K562 (cell line): ENCODE results near the gene CREB3L2. TPM values are rescaled to one million over a fixed set of nuclear protein-coding genes. Genes with fewer than 3 reads are reported as not detected.

Experiments used
- ATAC-seq: fragments of 200-7000 bp; cut with Tn5 transposase; 3 replicates; pipeline ENCODE4 v1.9.1; 2020; ENCODE audit warnings: moderate library complexity
- BruUV-seq: library from RNA; stranded (reverse); fragments of 400-500 nt; replicated peaks from 2 replicates; lab custom pipeline; 2021; lab: Mats Ljungman, UMichigan
- CTCF ChIA-PET: fragments of 300-600 bp; formaldehyde crosslinking; extraction: SDS; loops from one replicate; lab custom pipeline; 2021; ENCODE audit warnings: low intra/inter-chr PET ratio; lab: Yijun Ruan, JAX
- POLR2A ChIA-PET: fragments of 300-600, 350-650 bp; sonication (Branson Sonifier 250); formaldehyde crosslinking; extraction: SDS; loops from one replicate; lab custom pipeline; 2021; ENCODE audit warnings: antibody characterized with exemption, inconsistent platforms; lab: Yijun Ruan, JAX
- DNase-seq, 4 experiments: peaks; one replicate each; pipeline versions ENCODE4 v3.0.0 to v3.0.0-alpha.2; 2011 to 2018; ENCODE audit warnings: low spot score in 3 of 4, mixed read lengths in 3 of 4; ENCODE audit errors: extremely low read depth in 1 of 4
- FAIRE-seq: peaks from 2 replicates; lab custom pipeline; 2011; peaks lifted over from hg19 to GRCh38; lab: Jason Lieb, UNC
- H2AFZ ChIP-seq: 2 replicates; pipeline ENCODE4 v1.6.0; 2011; ENCODE audit warnings: low read depth, low read length, control low read depth, inconsistent platforms
- H3K27ac ChIP-seq: fragments of 200-600 bp; 3 replicates; pipeline ENCODE4 v1.8.0; 2011; ENCODE audit warnings: low read depth, mild to moderate bottlenecking, control low read depth, inconsistent platforms, low read length, moderate library complexity, mixed read lengths; ENCODE audit errors: extremely low read depth
- H3K27me3 ChIP-seq, 2 experiments: fragments of 300-600 bp in 1 of 2; 2 replicates in 1 of 2; 3 replicates in 1 of 2; pipeline versions ENCODE4 v1.6.0 to v1.8.0; 2011; ENCODE audit warnings: inconsistent platforms in 2 of 2, low read length in 2 of 2, mild to moderate bottlenecking in 1 of 2, mixed read lengths in 1 of 2, moderate library complexity in 1 of 2; ENCODE audit not compliant: control insufficient read depth in 2 of 2, insufficient read depth in 2 of 2
- H3K36me3 ChIP-seq: fragments of 300-600 bp; 3 replicates; pipeline ENCODE4 v1.8.0; 2011; ENCODE audit warnings: mild to moderate bottlenecking, low read length, inconsistent platforms; ENCODE audit not compliant: control insufficient read depth, insufficient read depth
- H3K4me1 ChIP-seq, 2 experiments: fragments of 200-600 bp in 1 of 2; replicated peaks in 1 of 2; 2 replicates in 1 of 2; 3 replicates in 1 of 2; pipeline versions ENCODE4 v1.5.1 to v1.8.0; 2011; ENCODE audit warnings: inconsistent platforms in 2 of 2, low read length in 2 of 2, mild to moderate bottlenecking in 1 of 2, mixed read lengths in 1 of 2, moderate library complexity in 1 of 2; ENCODE audit not compliant: control insufficient read depth in 2 of 2, insufficient read depth in 2 of 2
- H3K4me2 ChIP-seq: 2 replicates; pipeline ENCODE4 v1.6.1; 2011; ENCODE audit warnings: low read length, control low read depth, inconsistent platforms, mixed read lengths; ENCODE audit not compliant: insufficient read depth
- H3K4me3 ChIP-seq: fragments of 200-600 bp; sonication (generic), shearing (Covaris generic); 2 replicates; pipeline ENCODE4 v1.5.1; 2016; ENCODE audit warnings: control low read depth, inconsistent platforms
- H3K79me2 ChIP-seq: fragments of 200-600 bp; 3 replicates; pipeline ENCODE4 v1.8.0; 2011; ENCODE audit warnings: low read length, inconsistent platforms; ENCODE audit not compliant: control insufficient read depth, insufficient read depth
- H3K9ac ChIP-seq, 2 experiments: 2 replicates each; pipeline versions ENCODE4 v1.6.0 to v1.6.1; 2011; ENCODE audit warnings: low read depth in 2 of 2, low read length in 2 of 2, control low read depth in 1 of 2, inconsistent platforms in 1 of 2, mild to moderate bottlenecking in 1 of 2, mixed read lengths in 1 of 2; ENCODE audit not compliant: insufficient read depth in 1 of 2
- H3K9me1 ChIP-seq: one replicate; pipeline ENCODE4 v1.6.0; 2011; ENCODE audit warnings: inconsistent platforms, mild to moderate bottlenecking, low read length, moderate library complexity; ENCODE audit not compliant: control insufficient read depth, insufficient read depth
- H3K9me3 ChIP-seq: replicated peaks from 2 replicates; pipeline ENCODE4 v1.5.1; 2011; ENCODE audit warnings: low read depth, low read length, inconsistent platforms; ENCODE audit not compliant: control insufficient read depth, insufficient read depth
- H4K20me1 ChIP-seq: replicated peaks from 2 replicates; pipeline ENCODE4 v1.6.1; 2011; ENCODE audit warnings: low read length, inconsistent platforms, mixed read lengths; ENCODE audit not compliant: control insufficient read depth, insufficient read depth
- CEBPB ChIP-seq: fragments of 450-650 bp; IDR thresholded peaks from 2 replicates; pipeline ENCODE4 v1.6.1; 2016; ENCODE audit warnings: missing genetic modification characterization, missing compliant biosample characterization
- CHCHD3 ChIP-seq: fragments of 250-450 bp; sonication (Bioruptor Pico); IDR thresholded peaks from 2 replicates; pipeline ENCODE4 v2.1.2; 2022; ENCODE audit warnings: mild to moderate bottlenecking
- ELF2 ChIP-seq: fragments of 250-450 bp; sonication (Bioruptor Pico); IDR thresholded peaks from 2 replicates; pipeline ENCODE4 v1.5.0; 2021; ENCODE audit warnings: mild to moderate bottlenecking
- GATAD2B ChIP-seq: fragments of 450-650 bp; IDR thresholded peaks from 2 replicates; pipeline ENCODE4 v1.6.1; 2017; ENCODE audit warnings: mild to moderate bottlenecking, borderline replicate concordance
- HES1 ChIP-seq: fragments of 450-650 bp; IDR thresholded peaks from 2 replicates; pipeline ENCODE4 v1.6.1; 2016; ENCODE audit warnings: low read depth, mild to moderate bottlenecking, moderate library complexity
- NCOA4 ChIP-seq: fragments of 450-650 bp; IDR thresholded peaks from 2 replicates; pipeline ENCODE4 v1.6.1; 2018; ENCODE audit warnings: mild to moderate bottlenecking; ENCODE audit not compliant: partially characterized antibody
- ZFP91 ChIP-seq: sonication (generic); formaldehyde crosslinking; IDR thresholded peaks from 2 replicates; pipeline ENCODE4 v1.8.0; 2022; ENCODE audit warnings: mild to moderate bottlenecking, missing genetic modification reagents
- WGBS: fragments of 100-300 bp; shearing (Covaris generic); methylation state at CpG from one replicate; pipeline ENCODE4 v1.1.6; 2016; ENCODE audit warnings: low coverage, mixed read lengths; ENCODE audit not compliant: insufficient coverage; ENCODE audit errors: missing lambda C conversion rate; 5-methylcytosine and 5-hydroxymethylcytosine counted together
- in situ Hi-C: fragments of 300-500 bp; cut with MboI; formaldehyde crosslinking; loops from 4 replicates; pipeline ENCODE4 v1.15.0; 2018; ENCODE audit warnings: inconsistent platforms, mixed read lengths
- intact Hi-C: fragments of 100-400 bp; cut with micrococcal nuclease; formaldehyde crosslinking; loops from 2 replicates; pipeline ENCODE4 v1.14.2; 2022
- polyA plus RNA-seq, 8 experiments: library from polyadenylated mRNA; depleted of rRNA in 4 of 8; stranded (reverse) in 5 of 8; unstranded in 3 of 8; fragments of >200 nt; fragmentation: Nextera tagmentation in 2 of 8; fragmentation: Illumina TruSeq in 1 of 8; extraction: Ambion mirVana in 2 of 8; extraction: Trizol in 1 of 8; gene quantifications; 2 replicates each; pipeline versions ENCODE4 v1.2.1 to v1.2.3, GENCODE V29; 2011 to 2014; ENCODE audit warnings: inconsistent platforms in 1 of 8, missing spikeins in 1 of 8
- total RNA-seq, 7 experiments: library from RNA; depleted of rRNA in 6 of 7; stranded (reverse); fragments of >200 nt in 6 of 7; fragmentation: Illumina TruSeq in 2 of 7; extraction: Trizol in 2 of 7; gene quantifications; 2 replicates each; pipeline versions ENCODE4 v1.2.1 to v1.2.3, GENCODE V29; 2011 to 2021; ENCODE audit warnings: low replicate concordance in 1 of 7
- TF ChIP-seq, protein P1 (sequence below): IDR thresholded peaks from 2 replicates; pipeline ENCODE4 v1.6.1; 2016; ENCODE audit warnings: missing genetic modification characterization, missing compliant biosample characterization

Gene CREB3L2
- total and polyA plus RNA-seq, 9 of the 15 experiments (the other 6 are each of a cell fraction or from before 2014, with no cell fraction given), result 7.1 to 45.6 (median 15.8) TPM

DNA sequence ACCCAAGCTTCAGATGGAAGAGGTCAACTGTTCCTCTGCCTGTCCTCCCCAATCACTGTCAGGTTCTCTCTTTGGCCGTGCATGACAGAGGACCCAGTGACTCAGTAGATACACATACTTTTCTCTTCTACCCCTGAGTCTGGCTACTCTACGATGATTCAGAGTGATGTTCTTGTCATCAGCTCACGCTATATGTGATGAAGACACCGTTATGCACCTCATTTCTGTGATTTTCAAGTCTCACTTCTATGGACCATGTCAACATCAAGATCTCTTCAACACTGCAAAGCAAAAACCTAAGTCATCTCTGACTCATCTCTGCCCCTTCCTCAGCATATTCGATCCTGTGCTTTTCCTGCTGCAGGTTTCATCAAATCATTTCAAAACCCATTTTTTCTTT lies 78.5 kb downstream of the CREB3L2 start (continued):
- TF ChIP-seq, protein P1, sequence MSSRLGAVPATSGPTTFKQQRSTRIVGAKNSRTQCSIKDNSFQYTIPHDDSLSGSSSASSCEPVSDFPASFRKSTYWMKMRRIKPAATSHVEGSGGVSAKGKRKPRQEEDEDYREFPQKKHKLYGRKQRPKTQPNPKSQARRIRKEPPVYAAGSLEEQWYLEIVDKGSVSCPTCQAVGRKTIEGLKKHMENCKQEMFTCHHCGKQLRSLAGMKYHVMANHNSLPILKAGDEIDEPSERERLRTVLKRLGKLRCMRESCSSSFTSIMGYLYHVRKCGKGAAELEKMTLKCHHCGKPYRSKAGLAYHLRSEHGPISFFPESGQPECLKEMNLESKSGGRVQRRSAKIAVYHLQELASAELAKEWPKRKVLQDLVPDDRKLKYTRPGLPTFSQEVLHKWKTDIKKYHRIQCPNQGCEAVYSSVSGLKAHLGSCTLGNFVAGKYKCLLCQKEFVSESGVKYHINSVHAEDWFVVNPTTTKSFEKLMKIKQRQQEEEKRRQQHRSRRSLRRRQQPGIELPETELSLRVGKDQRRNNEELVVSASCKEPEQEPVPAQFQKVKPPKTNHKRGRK (tag), result no peak
- TF ChIP-seq ZFP91 (CRISPR knock-in tag), result no peak

DNA sequence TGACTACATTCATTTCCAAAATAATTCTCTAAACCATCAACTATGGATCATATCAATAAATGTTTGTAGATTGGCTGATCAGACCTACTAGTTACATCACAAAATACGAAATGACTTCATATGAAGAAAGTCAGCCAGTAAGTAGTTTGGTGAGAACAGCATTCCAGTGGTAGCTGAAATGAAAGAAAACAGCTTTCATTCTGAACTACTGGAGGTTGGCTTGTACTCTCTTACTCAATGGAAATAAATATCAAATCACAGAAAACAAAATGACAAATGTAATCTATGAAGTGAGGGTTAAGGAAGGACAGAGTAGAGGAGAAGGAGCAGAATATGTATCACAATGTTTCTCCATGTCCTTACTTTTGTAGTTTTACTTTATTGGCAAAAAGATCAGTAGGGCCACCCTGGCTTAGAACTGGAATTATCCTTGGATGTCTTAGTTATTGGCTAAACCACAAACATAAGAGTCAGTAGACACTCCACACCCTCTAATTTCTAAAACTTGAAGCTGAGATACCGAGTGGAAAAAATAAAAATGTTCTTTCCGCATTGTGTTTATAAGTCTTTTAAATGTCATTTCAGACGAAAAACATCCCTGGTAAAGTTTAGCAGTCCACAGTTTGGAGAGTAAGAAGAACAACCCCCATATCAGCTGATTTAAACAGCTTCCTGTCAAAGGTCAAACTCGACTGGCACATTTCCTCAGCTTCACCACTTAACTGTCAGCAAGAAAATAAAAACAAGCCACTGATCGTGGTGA lies 81.1 kb downstream of the CREB3L2 start:
- 62% methylated on average over 6 of the region's 6 CpGs for WGBS
- H3K4me1 ChIP-seq, result peaks cover 0 to 5% of the 10 kb centered on the region in 2 experiments; a peak in 1 of 5 replicates
- ATAC-seq (no peak), FAIRE-seq (no peak), DNase-seq (no peak)
- BruUV-seq, result no TSS peak
- intact Hi-C loops, result no loop called here
- no peak overlapping the region for H3K9ac ChIP-seq
- no peak for TF ChIP-seq CEBPB (tag)
- no peak for TF ChIP-seq HES1
- no peak for TF ChIP-seq GATAD2B
- TF ChIP-seq CHCHD3 (CRISPR knock-in tag), result no peak
- TF ChIP-seq ELF2 (CRISPR knock-in tag), result peak; percentile 52; the same call in 1 of the 2 replicates
- no peak for TF ChIP-seq NCOA4
- no peaks in the 10 kb centered on the region for H3K9me1 ChIP-seq
- peaks cover 51% of the 10 kb centered on the region for H3K36me3 ChIP-seq
- ChIA-PET POLR2A (interaction anchor here (0.6 to 1.0 kb wide), 3 partner anchors 64 to 1836 kb away, joined by 3 to 5 read pairs (median 3); no protein-coding TSS in a partner anchor), CTCF (no interaction called here)
- H3K9me3 ChIP-seq, result no peaks in the 10 kb centered on the region
- no peaks in the 10 kb centered on the region for H4K20me1 ChIP-seq
- H3K27ac ChIP-seq, result no peak overlapping the region
- no peak overlapping the region for H2AFZ ChIP-seq
- H3K4me3 ChIP-seq, result no peak overlapping the region
- H3K79me2 ChIP-seq, result peaks cover 9% of the 10 kb centered on the region
- in situ Hi-C loops, result no loop called here
- H3K27me3 ChIP-seq, result no peaks in the 10 kb centered on the region; a peak in 1 of 5 replicates
- no peak overlapping the region for H3K4me2 ChIP-seq
